DMS114 treated with DMSO at 0.1 percent for 48 hours (cell line): Measurements from ENCODE around the gene KLF5.

Source experiments
- DNase-seq: peaks from one replicate; lab custom pipeline; 2025; ENCODE audit not compliant: unreplicated experiment; lab: John Stamatoyannopoulos, UW

KLF5 gene

DNA sequence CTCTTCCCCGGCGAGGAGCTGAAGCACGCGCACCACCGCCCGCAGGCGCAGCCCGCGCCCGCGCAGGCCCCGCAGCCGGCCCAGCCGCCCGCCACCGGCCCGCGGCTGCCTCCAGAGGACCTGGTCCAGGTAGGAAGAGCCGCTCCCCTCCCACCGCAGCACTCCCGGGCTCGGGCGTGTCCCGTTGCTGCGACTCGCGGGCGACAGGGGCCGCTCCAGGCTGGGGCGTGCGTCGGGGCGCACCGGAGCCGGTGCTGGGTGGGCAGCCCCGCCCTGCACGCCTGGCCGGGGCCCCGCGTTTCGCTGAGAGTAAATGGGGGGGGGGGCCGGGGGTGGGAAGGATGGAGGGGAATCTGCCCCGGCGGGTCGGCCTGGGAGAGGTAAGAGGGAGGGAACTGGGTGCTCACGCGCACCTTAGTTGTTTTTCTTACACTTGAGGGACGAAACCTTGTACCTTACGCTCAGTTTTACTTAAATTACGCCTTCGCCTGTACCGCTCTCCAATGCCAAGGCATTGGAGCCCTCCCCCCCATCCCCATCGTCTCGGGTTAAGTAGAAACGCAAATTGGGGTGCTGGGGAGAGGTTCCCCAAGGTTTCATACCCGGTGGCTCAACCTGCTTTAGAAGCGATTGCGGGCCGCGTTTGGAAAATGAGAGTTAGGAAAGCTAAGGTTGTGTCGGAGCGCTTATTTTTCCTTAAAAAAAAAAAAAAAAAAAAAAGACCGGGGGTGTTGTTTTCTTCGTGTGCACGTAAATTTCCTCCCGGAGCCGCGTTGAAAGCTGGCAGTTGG, 850 bp downstream of the KLF5 start:
- DNase-seq: no peak

DNA sequence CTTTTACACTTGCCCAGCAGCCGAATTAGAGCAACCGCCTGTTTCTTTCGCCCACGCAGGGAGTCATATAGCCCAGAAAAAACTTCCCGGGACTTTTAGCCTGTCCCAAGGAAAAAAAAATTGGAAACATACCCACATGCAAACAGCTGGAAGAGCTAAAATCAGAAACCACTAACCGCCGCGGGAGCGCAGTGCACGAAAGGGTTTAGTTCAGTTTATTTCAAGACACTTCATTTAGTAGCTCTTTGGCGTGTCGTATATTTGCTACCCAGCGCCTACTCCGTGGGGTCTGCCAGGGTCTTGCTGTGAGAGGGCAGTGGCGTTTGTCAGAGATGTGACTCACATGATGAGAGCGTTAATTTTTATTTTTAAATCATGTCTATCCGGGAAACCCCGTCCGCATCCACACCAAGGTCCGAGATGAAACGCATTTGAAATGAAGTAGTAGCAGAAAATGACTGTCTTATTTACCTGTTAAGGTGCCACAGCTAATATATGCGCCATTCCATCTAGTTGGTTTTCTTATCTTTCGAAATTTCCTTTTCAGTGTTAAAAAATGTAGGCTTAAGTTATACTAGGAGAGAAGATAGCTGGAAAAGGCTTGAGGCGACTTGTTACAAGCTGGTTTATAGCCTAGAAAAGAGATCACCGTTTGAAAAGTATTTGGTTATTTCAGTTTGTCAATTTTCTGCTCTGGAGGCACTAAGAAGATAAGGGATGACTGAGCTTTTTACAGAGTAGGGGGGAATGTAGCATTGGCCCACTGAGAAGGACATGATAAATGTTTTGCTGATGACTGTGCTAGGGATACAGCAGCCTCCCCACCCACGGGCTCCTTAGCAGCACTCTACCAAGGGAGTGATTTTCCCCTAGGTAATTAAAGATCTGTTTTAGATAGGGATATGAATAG, 1.7 kb downstream of the KLF5 start:
- no peak for DNase-seq

DNA sequence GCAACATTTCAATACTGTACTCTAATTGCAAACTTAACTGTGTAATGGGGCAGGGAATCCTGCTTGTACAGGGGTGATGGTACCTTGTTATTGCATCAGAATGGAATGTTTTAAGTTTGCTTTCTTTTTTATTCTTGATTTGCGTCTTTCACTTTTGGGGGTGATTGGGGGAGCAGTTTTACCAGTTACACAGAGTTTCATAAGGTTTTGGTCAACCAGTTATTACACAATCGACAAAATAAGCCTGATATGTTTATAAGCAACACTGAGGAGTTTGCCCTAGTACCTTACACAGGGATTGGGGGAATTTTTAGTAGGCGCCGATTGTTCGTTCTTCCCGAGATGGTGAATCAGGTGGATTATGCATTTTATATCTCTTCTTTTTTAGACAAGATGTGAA, 2.7 kb downstream of the KLF5 start:
- no peak for DNase-seq

DNA sequence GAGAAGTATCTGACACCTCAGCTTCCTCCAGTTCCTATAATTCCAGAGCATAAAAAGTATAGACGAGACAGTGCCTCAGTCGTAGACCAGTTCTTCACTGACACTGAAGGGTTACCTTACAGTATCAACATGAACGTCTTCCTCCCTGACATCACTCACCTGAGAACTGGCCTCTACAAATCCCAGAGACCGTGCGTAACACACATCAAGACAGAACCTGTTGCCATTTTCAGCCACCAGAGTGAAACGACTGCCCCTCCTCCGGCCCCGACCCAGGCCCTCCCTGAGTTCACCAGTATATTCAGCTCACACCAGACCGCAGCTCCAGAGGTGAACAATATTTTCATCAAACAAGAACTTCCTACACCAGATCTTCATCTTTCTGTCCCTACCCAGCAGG, 3.1 kb downstream of the KLF5 start:
- no peak for DNase-seq

DNA sequence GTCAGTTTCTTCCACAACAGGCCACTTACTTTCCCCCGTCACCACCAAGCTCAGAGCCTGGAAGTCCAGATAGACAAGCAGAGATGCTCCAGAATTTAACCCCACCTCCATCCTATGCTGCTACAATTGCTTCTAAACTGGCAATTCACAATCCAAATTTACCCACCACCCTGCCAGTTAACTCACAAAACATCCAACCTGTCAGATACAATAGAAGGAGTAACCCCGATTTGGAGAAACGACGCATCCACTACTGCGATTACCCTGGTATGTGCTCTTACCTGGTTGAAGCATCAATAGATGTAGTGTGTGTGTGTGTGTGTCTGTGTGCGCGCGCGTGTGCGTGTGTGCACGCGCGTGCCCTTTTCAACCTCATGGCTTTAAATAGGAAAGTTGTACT, 3.7 kb downstream of the KLF5 start:
- DNase-seq: no peak

DNA sequence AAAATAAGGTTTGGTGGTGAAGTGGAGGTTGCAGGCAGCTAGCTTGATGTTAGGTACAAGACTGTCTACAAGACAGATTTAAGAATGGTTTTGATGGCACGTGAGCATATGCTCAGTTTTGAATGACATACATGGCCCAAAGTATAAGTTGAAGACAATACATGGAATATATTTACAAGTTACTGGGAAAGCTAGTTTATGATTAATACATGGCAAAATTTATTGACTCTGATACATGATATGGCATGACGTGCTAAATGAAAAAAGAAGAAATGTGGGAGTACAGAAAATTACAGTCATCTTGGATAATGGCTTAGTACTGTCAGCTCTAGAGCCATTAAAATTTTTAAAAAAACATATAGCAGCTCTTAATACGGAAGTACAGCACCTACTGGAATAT, 4.4 kb downstream of the KLF5 start:
- DNase-seq: no peak

GRCh38 chr13:73065036-73065435, 6.2 kb downstream of the KLF5 start:
- DNase-seq: no peak

DNA sequence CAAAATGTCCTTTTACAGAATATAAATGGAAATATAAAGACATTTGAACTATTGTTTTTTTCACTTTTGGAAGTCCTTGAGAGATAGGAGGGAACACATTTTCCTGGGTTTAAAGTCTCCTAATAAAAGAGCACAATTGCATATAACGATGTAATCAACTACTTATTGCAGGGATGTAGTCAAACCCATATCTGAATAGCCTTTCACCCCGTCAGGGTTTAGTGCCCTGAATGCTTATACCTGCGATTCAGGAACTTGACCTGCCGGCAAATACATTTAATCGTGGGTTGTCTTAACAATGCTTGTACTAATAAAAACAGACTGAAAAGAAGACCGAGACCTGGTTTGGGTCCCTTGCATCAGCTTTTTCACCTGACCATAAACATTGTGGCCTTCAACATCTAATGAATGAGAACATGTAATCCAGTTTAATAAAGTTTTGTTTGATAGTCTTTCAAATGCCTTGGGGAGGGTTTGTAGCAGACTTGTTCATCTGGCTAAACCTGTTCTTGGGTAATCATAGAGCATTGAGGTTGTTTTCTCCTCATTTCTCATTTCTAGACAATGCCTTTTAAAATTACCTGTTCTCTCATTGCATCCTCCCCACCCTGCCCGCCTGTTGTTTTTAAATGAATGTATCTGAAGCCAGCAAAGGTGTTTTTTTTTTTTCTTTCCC, 7.0 kb downstream of the KLF5 start:
- no peak for DNase-seq

DNA sequence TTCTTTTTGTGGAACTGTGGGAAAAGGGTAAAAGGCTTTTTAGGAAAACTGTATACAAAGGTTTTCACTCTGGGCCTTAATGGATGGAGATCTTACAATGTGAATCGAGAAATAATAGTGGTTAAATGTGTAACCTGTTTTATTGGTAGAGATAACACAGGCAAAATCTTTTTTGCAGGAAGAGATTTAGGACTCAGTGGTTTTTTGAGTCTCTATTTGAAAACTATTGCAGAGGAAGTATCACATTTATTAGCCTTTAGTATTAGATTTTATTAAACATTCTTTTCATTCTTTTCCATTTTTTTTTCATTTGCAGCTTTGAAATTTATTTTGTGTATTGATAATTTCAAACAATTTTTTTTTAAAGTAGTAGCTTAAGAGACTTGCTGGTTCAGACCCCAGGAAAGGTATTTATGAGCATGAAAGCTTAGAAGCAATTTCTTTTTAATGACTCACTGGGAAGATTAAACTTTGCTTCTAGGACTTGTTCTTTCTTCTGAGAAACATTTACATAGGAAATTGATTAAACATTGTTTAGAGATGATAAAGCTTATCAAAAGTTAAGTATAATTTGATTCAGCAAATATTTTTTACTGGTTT, 10.5 kb downstream of the KLF5 start:
- DNase-seq: no peak

DNA sequence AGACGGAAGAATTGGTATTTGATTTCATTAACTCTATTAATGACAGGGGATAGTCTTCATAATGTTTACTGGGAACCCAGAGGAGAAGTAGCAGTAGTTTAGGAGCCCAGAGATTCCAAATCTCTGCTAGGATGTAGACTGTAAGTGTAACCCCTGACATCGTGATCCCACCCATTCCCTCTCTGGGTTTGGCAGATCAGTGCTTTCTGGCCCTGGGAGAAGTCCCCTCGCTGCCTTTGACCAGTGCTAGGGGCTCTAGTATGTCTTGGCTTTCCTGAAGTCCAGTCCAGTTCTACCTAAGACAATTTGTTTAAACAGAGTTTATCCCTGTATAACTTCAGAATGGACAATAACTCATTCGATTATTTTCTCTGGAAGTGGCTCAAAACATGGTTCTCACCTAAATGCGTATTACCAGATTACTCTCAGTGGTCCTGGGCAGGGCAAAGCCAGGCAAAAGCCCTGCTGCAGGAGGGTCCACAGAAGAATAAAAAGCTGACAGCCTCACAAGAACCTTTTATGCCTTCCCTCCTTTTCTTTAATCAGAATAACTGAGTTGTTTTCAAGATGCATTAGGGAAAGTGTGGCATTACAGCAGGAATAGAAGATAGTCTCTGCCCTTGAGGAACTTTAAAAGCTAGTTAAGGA, 11.8 kb downstream of the KLF5 start:
- DNase-seq: no peak

GRCh38 chr13:73072239-73072900, 13.6 kb downstream of the KLF5 start:
- DNase-seq: no peak

- DNase-seq: no peak
Measured at GRCh38 chr13:73073050-73073449, 14.2 kb downstream of the KLF5 start.

- DNase-seq: no peak
Measured at GRCh38 chr13:73074014-73074413, 15.2 kb downstream of the KLF5 start.

GRCh38 chr13:73074926-73075325, 16.1 kb downstream of the KLF5 start:
- DNase-seq: no peak

DNA sequence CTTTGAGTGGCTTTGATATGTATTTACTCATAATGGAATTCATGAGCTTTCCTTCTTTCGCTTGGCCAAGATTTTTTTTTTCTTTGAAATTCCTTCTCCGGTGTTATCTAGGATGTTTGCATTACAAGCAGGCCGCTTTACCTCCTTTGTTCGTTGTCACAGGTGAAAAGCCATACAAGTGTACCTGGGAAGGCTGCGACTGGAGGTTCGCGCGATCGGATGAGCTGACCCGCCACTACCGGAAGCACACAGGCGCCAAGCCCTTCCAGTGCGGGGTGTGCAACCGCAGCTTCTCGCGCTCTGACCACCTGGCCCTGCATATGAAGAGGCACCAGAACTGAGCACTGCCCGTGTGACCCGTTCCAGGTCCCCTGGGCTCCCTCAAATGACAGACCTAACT, 16.7 kb downstream of the KLF5 start:
- DNase-seq: no peak

- no peak for DNase-seq
Measured at GRCh38 chr13:73075954-73076353, 17.1 kb downstream of the KLF5 start.

GRCh38 chr13:73077865-73078264, 19.1 kb downstream of the KLF5 start:
- no peak for DNase-seq

- no peak for DNase-seq
Measured at GRCh38 chr13:73079359-73079758, 20.6 kb downstream of the KLF5 start.

GRCh38 chr13:73081256-73081915, 22.6 kb downstream of the KLF5 start:
- no peak for DNase-seq

DNA sequence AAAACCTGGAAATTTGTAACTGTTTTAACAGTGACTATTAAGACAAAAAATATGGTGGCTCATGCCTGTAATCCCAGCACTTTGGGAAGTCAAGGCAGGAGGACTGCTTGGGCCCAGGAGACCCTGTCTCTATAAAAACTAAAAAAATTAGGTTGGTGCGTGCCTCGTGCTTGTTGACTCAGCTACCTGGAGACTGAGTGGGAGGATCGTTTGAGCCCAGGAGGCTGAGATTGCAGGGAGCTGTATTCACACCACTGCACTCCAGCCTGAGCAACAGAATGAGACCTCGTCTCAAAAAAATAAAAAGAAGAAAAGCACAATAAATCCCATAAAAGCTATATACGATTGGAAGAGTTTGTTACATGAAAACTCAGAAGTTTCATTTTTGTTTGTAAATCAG, 23.7 kb downstream of the KLF5 start:
- DNase-seq: no peak
